Forelimb muscle (tissue), 1 donor: ENCODE data around the gene MORN3. TPM values are rescaled to one million over a fixed set of nuclear protein-coding genes. Genes with fewer than 3 reads are reported as not detected.

Source experiments
- DNase-seq: peaks from one replicate; pipeline ENCODE4 v3.0.0-alpha.2; 2013; ENCODE audit warnings: low read depth
- polyA plus RNA-seq: library from polyadenylated mRNA; unstranded; fragments of 120-200 nt; gene quantifications from one replicate; pipeline ENCODE4 v1.2.1, GENCODE V29; 2013; ENCODE audit not compliant: insufficient read length

Gene MORN3
- polyA plus RNA-seq, 1 donor = 0.34 TPM

DNA sequence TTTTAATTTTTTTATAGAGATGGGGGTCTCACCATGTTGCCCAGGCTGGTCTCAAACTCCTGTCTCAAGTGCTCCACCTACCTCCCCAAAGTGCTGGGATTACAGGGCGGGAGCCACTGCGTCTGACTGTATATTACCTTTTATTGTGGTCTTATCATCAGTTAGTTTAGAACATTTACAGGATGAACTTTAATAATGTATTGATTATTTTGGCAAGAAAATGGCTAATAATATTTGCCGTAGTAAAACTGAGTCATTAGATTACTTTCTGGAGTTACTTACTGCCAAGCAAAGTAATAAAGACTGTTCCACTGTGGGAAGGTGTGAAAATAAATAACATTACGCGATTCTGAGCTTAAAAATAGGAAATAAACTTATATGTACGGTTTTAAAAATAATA lies 66.7 kb downstream of the MORN3 start:
- no peak for DNase-seq

DNA sequence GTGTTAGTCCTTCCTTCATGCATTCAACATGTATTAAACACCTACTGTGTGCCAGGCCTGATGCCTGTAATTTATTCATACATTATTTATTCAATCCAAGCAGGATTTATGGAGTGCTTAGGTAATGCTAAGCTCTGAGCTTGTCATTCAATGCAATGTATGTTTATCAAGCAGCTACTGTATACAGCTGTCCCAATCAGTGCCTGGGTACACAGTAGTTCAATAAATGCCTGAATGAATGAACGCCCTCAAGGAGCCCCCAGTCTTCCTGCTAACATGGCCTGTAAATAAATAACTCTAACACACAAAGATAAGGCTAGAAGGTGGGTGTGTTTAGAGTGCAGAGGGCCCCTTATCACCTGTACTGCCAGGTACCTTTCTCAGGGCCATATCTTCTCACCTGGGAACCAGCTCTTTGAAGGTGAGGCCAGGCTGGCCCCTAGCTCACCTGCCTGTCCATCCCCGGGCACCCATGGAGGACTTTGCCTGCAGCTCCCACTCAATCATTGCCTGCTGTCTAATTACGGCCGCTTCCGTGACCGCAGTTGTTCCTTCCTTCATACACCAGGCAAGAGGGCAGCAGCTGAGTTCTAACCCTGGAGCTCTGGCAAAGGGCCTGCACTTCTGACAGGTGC lies 68.6 kb downstream of the MORN3 start:
- DNase-seq = no peak

Other genes with a start within 250 kb of the MORN3 start
- 22.1 TPM for gene KDM2B, start 88.6 kb downstream of the MORN3 start, polyA plus RNA-seq
- gene ORAI1, start 43.1 kb downstream of the MORN3 start, polyA plus RNA-seq = 54.7 TPM
- 19.5 TPM for gene TMEM120B, start 43.1 kb upstream of the MORN3 start, polyA plus RNA-seq
- gene RHOF, start 124.0 kb upstream of the MORN3 start, polyA plus RNA-seq = 2.6 TPM
- gene SETD1B, start 134.4 kb upstream of the MORN3 start, polyA plus RNA-seq = 8.6 TPM
- 0.08 TPM for gene HPD, start 189.2 kb upstream of the MORN3 start, polyA plus RNA-seq
- 39.4 TPM for gene PSMD9, start 219.1 kb upstream of the MORN3 start, polyA plus RNA-seq
- 1.3 TPM for gene CFAP251, start 248.9 kb upstream of the MORN3 start, polyA plus RNA-seq